Measurements from ENCODE around the gene GMPR2. TPM values are rescaled to one million over a fixed set of nuclear protein-coding genes. Genes with fewer than 3 reads are reported as not detected.
A peak's percentile ranks its signal among the peaks of the same experiment; 100 is the strongest.

Gene GMPR2
- total RNA-seq, 2 experiments from 2014 or later, result 45.6 to 49.3 TPM

DNA sequence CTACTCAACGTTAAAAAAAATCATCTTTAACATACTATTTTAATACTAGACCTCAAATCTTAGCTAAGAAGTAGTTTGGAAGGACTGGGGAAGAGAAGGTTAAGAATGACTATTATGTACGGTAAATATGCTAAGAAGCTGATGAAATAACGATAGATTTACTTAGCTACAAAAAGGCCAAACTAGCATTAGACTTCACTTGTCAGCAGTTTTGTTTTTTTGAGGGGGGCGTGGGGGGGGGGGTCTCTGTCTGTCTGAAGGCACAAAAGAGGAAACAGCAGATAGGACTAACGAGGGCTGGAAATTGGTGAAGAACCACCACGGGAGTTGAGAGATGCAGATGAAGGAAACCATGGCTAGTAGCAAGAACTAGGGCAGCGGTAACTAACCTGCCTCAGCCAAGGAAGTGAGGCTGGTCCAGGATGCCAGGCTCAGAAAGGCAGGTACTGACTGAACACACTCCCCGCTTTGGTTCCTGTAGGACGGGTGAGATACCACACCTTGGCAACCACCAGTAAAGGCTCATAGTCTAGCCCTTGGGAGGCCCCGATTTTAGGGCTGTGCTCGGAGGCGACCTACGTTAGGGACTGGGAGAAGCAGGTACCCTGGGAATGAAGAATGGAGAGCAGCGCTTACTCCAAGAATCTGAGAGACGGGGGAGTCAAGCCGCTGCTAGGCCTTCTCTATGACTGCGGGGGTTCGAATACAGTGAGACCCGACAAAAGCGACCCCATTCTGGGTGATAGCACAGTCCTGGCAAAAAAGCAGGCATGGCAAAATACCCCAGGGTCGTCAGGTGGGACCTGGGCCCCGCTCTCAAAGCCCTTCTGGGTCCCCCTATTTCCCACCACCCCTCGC is 1.2 kb upstream of the GMPR2 start:
- CTCF ChIA-PET, result interaction anchor here (1.1 to 1.4 kb wide), 3 partner anchors 12 to 102 kb away, joined by 3 to 7 read pairs (median 3); partner anchors contain the start of gene CIDEB
- Mint-ChIP-seq H3K27me3 (no peaks in the 10 kb centered on the region), H3K36me3 (ENCODE audit: low read depth) (peaks cover 25% of the 10 kb centered on the region), H3K4me1 (ENCODE audit: low read depth) (peaks cover 45% of the 10 kb centered on the region), H3K9me3 (no peaks in the 10 kb centered on the region), H3K27ac (peak overlapping the region; percentile 96), H3K4me3 (peak overlapping the region; percentile 93)
- TF ChIP-seq, protein P1, sequence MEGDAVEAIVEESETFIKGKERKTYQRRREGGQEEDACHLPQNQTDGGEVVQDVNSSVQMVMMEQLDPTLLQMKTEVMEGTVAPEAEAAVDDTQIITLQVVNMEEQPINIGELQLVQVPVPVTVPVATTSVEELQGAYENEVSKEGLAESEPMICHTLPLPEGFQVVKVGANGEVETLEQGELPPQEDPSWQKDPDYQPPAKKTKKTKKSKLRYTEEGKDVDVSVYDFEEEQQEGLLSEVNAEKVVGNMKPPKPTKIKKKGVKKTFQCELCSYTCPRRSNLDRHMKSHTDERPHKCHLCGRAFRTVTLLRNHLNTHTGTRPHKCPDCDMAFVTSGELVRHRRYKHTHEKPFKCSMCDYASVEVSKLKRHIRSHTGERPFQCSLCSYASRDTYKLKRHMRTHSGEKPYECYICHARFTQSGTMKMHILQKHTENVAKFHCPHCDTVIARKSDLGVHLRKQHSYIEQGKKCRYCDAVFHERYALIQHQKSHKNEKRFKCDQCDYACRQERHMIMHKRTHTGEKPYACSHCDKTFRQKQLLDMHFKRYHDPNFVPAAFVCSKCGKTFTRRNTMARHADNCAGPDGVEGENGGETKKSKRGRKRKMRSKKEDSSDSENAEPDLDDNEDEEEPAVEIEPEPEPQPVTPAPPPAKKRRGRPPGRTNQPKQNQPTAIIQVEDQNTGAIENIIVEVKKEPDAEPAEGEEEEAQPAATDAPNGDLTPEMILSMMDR (IDR thresholded peaks at IDR 0.05), result no peak
- intact Hi-C loops (cut with micrococcal nuclease), result no loop called here
- POLR2A ChIA-PET, result interaction anchor here (0.6 to 1.3 kb wide), 5 partner anchors 11 to 200 kb away, joined by 3 to 5 read pairs (median 3); partner anchors contain the start of gene TINF2
- ATAC-seq (peak; percentile 15), DNase-seq (peak; percentile 47)

DNA sequence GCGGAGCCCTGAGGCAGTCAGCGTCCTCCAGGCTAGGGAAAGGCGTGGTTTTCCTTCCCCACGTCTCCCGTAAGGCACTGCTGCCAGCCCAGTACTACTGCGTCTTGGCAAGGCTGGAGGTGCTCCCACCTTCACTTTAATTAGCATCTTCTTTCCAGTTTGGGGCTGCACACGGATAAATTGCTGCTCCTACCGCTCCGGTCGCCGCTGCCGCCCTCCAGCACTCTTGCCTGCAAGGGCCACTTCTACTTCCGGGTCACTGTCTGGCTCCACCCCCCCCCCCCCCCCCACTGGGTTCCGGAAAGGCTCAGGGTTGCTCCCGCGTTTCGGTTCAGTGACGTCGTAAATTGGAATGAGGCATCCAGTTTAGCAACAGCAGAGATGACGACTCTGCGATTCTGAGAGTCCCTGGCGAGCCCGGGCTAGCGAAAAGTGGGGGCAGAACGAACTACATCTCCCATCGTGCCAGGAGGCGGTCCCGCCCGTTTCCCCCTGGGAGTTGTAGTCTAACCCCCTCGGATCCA is 546 bp upstream of the GMPR2 start, which contains the start of gene NEDD8:
Gene NEDD8 (minus strand): TSS at position 247 of the 524 bp plus-strand sequence. CDS start 100 bp downstream, at position 147.
- Mint-ChIP-seq H3K36me3 (ENCODE audit: low read depth) (peaks cover 30% of the 10 kb centered on the region), H3K27ac (peak within 1 kb of the TSS; percentile 96), H3K4me3 (peak within 1 kb of the TSS; percentile 93), H3K27me3 (no peaks in the 10 kb centered on the region), H3K9me3 (no peaks in the 10 kb centered on the region), H3K4me1 (ENCODE audit: low read depth) (peaks cover 40% of the 10 kb centered on the region)
- intact Hi-C loops (cut with micrococcal nuclease), result no loop called here
- TF ChIP-seq, protein P1 (IDR thresholded peaks at IDR 0.05), result no peak
- peak; percentile 90 for ATAC-seq
- peak; percentile 94 for DNase-seq
- CTCF ChIA-PET, result interaction anchor here (3.7 to 27.8 kb wide), 3 partner anchors 10 to 69 kb away, joined by 18 to 873 read pairs (median 19); partner anchors contain the start of genes CIDEB, DHRS1, LTB4R and LTB4R2
- POLR2A ChIA-PET, result interaction anchor here (0.9 to 2.3 kb wide), 11 partner anchors 10 to 118 kb away, joined by 3 to 15 read pairs (median 4); partner anchors contain the start of genes CHMP4A, CIDEB, DHRS1 and IRF9

DNA sequence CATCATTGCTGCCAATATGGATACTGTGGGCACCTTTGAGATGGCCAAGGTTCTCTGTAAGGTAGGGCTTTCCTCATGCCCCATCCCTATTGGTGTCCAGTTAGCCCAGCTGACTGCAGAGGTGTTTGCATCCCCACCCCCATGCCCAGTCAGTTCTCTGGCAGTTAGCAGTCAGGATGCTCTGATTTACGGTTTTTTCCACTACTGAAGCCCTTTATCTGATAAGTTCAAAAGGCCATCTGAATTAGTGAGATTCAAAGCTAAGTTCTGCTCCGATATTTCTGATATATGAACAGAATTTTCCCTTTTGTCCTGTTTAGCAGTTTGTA is 773 bp downstream of the GMPR2 start:
- Mint-ChIP-seq H3K27ac (peak overlapping the region; percentile 96), H3K27me3 (no peaks in the 10 kb centered on the region), H3K9me3 (no peaks in the 10 kb centered on the region), H3K4me3 (peak overlapping the region; percentile 93), H3K4me1 (ENCODE audit: low read depth) (peaks cover 48% of the 10 kb centered on the region), H3K36me3 (ENCODE audit: low read depth) (peaks cover 35% of the 10 kb centered on the region)
- POLR2A ChIA-PET, result interaction anchor here (0.6 to 2.3 kb wide), 8 partner anchors 8 to 206 kb away, joined by 3 to 15 read pairs (median 3); partner anchors contain the start of genes DHRS1, NOP9 and TINF2
- DNase-seq (peak; percentile 35), ATAC-seq (no peak)
- intact Hi-C loops (cut with micrococcal nuclease), result no loop called here
- TF ChIP-seq, protein P1 (IDR thresholded peaks at IDR 0.05), result no peak
- CTCF ChIA-PET, result interaction anchor here (1.2 to 27.8 kb wide), 5 partner anchors 9 to 100 kb away, joined by 4 to 873 read pairs (median 18); partner anchors contain the start of genes CIDEB, DHRS1, IRF9 and LTB4R

DNA sequence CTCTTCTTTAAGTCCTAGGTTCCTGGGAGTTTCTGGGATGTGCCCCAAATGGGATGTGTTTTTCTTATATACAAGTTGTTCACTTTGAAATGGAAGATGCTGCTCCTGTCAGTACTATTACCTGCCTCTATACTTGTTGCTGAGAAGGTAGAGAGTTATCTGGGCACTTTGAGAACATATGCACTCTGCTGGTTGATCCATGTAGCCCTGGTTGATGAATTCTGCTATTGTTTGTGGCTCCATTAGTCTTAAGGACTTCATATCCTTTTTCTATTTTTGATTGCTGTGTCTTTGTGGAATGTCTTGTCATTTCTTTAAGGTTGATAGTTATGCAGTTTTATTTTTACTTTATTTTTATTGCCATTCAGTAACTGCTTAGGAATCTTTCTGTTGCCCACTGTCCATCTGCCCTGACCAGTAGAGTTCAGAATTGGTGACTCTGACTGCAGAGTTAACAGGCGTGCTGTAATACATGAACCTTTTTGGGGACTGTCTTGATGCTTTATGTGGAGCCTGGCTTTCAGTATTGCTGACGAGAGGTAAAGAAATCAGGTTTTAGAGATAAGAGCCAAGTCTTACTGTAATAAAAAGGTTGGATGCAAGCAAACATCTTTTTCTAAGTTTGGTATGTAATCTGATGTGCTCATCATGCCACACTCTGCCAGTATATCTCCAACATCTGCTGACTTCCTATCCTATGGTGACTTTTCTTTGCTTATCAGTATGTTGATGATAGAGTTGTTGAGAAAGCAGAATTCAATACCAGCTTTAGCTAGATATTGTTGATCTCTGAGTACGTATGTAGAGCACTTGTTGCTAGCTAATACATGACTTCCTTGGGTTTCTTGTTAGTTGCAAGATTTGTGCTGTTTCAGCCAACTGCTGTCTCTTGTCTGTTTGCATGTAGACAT is 1.6 kb downstream of the GMPR2 start:
- DNase-seq (no peak), ATAC-seq (no peak)
- intact Hi-C loops (cut with micrococcal nuclease), result no loop called here
- H3K4me3 Mint-ChIP-seq, result peak overlapping the region; percentile 93
- ChIA-PET CTCF (interaction anchor here (0.8 to 27.8 kb wide), 9 partner anchors 8 to 99 kb away, joined by 3 to 873 read pairs (median 4); partner anchors contain the start of genes CIDEB, DHRS1, IRF9 and LTB4R), POLR2A (interaction anchor here (0.6 to 2.4 kb wide), 12 partner anchors 8 to 206 kb away, joined by 3 to 17 read pairs (median 3); partner anchors contain the start of genes CHMP4A, DHRS1, IRF9 and LTB4R)
- peaks cover 52% of the 10 kb centered on the region for H3K4me1 Mint-ChIP-seq (ENCODE audit: low read depth)
- H3K36me3 Mint-ChIP-seq (ENCODE audit: low read depth), result peaks cover 40% of the 10 kb centered on the region
- peak overlapping the region; percentile 23 for H3K27ac Mint-ChIP-seq
- TF ChIP-seq, protein P1 (IDR thresholded peaks at IDR 0.05), result no peak
- no peaks in the 10 kb centered on the region for H3K9me3 Mint-ChIP-seq
- H3K27me3 Mint-ChIP-seq, result no peaks in the 10 kb centered on the region
